Epidermal melanocyte (primary cell): ENCODE data around the gene PBX3.

Experiments used
- DNase-seq: peaks from one replicate; pipeline ENCODE4 v3.0.0; 2011; ENCODE audit warnings: low spot score; ENCODE audit not compliant: insufficient read length

PBX3 gene

DNA sequence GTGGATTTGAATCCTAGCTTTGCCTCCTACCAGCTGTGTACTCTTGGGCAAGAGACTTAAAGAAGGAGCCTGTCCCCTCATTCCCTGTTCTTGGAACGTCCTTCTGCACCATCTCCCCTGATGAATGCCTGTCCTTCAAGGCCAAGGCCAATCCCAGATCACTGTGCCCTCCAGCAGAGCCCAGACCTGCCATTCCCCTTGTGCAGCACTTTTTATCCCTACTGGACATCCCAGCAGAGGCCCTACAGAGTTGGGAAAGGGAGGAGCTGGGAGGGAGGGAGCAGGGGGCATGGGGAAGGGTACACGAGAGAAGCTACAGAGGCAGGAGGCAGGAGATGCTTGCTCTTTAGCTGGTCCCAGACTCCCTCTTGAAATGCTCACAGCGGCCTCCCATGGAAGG is 223.9 kb downstream of the PBX3 start:
- no peak for DNase-seq

DNA sequence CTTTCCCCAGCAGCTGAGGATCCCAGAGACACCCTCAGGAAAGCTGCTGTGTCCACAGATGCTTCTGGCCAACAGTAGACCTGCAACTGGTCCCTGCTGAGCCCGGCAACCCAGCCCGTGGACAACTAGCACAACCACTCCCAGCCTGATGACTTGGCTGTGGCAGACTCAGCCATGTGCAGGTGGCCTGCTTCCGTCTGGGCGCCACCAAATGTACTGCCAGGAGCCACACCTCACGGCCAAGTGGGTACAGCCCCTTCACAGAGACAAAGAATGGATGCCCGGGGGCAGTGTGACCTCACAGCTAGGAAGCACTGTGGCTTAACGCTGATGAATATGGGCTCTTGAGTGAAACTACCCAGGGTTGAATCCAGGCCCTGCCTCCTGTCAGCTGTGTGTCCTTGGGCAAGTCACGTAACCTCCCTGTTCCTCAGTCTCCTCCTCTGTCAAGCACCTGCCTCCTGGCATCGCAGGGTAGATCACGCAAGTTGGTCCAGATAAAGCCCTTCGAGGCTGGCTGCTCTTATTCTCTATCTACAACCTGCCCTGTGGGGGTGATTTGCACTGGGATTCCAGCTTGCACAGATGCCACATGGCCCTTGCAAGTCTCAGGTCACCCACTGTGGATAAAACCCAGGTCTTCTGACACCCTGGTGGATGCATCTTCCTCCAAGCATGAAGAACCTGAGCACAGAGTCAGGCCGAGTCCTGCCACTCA is 225.0 kb downstream of the PBX3 start:
- DNase-seq = no peak

DNA sequence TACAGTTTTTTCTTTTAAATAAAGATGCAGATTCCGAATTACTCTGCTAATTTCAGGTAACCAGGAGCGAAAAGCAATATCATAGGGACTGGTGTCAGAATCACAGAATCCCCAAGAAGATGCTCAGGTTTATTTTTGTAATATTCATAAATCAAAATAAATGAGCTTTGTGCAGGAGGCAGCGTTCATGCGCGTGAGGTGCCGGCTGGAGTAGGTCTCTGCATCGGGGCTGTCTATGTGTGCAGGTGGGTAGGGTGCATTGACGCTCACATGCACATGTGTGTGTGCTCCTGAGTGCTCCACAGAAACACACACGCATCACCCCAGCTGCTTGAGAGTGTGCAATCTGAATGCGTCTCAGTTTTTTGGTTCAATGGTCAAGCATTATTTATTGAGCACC is 226.4 kb downstream of the PBX3 start:
- DNase-seq = no peak

DNA sequence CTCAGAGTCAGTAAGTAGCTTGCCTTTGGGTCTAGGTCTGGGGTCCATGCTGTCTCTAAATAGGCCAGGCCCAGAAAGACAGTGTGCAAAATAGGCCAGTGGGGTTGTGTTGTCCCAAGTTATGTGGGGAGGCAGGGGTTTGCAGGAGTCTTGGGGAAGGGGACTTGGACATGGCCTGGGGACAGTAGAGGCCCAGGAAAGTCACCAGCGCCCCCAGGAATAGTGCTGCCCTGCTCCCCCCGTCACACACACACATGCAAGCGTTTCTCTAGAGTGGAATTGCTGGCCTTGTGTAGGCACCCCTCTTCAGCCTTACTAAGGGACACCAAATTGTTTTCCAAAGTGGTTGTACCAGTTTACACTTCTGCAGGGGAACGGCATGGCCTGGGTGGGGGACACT is 227.5 kb downstream of the PBX3 start:
- DNase-seq = no peak

DNA sequence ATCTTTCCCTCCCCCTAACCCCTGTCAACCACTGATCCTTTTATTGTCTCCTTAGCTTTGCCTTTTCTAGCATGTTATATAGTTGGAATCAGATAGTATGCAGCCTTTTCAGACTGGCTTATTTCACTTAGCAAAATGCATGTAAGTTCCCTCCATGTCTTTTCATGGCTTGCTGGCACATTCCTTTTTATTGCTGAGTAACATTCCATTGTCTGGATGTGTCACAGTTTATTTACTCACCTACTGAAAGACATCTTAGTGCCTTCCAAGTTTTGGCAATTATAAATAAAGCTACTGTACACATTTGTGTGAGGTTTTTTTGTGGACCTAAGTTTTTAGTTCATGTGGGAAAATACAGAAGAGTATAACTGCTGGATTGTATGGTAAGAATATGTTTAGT is 230.1 kb downstream of the PBX3 start:
- no peak for DNase-seq

DNA sequence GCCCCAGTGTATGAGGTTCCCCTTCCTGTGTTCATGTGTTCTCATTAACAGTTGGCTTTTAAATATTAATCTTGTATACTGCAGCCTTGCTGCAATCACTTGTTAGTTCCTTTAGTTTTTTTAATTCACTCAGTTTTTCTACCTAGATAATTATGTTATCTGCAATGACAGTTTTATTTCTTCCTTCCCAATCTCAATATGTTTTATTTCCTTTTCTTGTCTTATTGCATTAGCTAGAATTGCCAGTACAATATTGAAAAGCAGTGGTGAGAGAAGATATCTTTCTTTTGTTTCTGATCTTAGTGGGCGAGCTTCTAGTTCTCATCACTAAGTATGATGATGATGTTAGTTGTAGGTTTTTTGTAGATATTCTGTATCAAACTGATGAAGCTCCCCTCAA is 232.2 kb downstream of the PBX3 start:
- no peak for DNase-seq

DNA sequence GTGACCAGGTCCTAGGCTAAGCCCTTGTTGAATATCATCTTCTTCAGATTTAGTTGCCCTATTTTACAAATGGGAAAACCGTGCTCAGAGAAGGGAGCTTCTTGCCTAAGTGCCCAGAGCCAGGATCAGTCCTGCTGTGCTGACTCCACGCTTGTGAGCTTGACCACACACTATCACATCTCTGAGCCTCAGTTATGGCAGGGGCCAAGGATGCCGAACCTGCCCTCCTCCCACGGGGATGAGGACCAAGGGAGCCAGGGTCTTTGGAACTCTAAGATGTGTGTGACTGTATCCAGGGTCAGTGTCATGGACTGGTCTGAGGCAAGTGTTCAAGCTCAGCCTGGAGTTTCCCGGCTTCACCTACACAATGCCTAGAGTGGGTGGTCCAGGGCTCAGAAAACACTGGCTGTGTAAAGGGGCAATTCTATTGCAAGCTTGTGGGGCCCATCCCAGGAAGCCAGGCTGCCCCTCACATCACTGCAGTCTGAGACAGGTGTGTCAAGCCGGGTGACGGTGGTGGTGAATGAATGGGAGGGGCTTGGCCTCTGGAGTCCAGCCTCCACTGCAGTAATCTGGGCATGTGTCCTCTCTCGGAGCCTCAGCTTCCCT is 235.7 kb downstream of the PBX3 start:
- no peak for DNase-seq

DNA sequence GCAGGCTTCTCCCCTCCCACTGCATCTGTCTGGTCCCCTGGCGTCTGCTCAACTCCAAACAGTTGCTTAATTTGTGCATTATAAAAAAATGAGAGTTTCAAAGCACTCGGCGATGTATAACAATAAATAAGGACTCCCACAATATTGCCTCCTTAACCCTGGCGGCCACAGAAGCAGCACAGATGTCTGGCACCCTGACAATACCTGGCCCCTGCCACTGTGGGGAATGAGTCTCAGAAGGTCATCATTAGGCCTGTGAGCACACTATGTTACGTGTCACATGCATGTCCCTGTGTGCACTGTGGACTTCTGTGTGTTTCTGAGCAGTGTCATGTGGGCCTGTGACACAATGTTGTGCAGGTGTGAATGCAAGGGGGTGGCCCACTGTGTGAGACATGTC is 236.5 kb downstream of the PBX3 start:
- DNase-seq = no peak

DNA sequence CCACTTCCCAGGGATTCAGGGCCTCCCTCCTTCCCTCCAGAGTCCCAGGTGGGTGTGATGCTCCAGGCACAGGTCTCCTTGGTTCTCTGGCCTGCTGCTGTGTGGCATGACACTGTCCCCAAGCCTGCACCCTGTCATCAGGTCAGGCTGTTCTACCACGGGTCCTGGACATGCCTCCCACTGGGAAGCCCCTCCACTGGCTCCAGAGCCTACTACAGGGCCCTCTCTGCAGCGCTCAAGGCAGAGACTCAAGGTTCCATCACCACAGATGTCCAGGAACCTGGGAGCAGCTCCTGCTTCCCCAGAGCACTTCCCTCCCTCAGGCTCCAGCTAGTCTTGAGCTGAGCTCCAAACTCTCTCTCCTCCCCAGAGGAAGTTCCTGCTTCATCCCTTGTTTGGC is 237.3 kb downstream of the PBX3 start:
- DNase-seq = no peak

DNA sequence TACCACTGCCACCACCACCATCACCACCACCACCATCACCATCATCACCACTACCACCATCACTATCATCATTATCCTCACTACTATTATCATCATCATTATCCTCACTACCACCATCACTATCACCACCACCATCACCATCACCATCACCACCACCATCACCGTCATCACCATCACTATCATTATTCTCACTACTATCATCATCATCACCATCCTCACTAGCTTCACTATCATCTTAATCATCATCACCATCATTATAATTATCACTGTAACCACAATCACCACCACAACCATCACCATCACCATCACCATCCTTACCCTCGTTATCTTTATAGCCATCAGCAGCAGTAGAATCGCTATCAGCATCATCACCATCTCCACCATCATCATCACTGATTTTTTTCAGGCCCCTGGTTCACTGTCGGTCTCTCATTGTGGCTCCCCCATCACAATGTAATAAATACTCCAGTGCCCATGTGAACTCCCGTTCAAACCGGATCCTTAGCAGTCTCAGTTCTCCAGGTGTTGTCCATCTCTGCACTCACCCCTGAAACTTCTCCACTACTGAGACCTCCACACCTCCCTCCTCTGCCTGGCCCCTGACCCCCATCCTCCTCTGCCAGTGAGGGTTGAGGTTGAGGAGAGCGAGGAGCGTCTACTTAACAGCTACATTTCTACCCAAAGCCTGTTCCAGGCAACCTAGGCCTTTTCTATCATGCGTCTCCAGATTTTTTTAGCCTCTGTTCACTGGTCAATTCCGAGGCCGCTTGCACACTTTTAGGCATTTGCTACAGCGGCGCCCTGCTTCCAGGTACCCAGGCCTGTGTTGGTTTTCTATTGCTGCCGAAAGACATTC is 238.2 kb downstream of the PBX3 start:
- DNase-seq = no peak

DNA sequence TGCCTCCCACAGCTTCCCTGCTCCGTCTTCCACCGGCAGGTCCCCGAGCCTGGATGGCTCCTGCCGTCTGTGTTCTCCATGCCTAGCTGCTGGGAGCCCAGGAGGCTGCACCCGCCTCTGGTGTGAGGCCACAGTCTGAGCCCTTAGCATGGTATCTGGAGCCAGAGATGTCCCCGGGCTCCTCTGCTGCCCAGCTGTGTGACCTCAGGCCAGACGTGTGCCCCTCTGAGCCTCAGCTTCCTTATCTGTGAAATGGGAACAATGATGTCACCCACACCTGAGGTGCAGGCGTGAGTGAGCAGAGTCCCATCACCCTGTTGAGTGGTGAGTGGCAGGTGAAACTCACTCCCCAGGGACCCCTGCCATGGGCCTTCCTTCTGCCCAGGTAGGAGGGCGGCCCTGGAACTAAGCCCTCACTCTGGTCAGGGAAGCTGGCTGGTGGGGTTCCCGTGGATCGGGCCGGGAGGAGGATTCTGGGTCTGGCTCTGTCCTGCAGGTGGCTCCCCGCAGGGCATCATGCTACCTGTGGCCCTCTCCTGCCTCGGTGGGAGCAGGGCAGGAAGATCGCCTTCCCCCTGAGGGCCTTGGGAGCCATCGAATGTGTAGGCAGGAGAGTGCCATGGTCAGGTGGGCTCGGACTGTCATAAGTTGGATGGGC is 239.0 kb downstream of the PBX3 start:
- no peak for DNase-seq

DNA sequence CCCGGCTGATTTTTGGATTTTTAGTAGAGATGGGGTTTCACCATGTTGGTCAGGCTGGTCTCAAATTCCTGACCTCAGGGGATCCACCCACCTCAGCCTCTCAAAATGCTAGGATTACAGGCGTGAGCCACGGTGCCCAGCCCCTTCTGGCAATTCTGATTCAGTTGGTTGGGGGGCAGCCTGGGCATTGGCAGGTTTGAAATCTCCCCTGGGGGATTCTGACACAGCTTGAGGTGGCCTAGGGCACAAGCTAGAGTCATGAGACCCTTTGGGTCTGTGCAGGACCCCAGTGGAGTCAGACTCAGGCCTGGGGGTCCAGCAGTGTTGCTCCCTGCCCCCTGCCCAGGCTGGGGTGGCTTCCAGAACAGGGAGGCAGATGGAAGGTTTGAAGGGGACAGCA is 239.8 kb downstream of the PBX3 start:
- DNase-seq = no peak

DNA sequence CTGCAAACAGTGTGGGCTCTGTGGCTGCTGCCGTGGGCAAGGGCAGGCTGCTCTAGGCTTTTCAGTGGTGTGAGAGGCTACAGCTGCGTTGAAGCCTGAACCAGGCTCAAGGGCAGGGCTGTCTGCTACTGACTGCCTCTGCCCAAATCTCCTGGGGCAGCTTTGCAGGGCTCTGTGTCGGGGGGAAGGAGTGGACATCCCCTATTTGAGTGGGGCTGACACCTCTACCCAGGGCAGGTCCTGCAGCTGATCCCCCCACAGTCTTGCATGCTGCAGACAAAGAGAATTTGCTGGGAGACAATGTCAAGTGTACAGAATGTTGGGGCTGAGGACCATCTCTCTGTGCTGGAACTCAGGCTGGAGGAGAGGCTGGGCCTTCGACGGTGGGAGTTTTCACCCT is 240.2 kb downstream of the PBX3 start:
- DNase-seq = no peak

DNA sequence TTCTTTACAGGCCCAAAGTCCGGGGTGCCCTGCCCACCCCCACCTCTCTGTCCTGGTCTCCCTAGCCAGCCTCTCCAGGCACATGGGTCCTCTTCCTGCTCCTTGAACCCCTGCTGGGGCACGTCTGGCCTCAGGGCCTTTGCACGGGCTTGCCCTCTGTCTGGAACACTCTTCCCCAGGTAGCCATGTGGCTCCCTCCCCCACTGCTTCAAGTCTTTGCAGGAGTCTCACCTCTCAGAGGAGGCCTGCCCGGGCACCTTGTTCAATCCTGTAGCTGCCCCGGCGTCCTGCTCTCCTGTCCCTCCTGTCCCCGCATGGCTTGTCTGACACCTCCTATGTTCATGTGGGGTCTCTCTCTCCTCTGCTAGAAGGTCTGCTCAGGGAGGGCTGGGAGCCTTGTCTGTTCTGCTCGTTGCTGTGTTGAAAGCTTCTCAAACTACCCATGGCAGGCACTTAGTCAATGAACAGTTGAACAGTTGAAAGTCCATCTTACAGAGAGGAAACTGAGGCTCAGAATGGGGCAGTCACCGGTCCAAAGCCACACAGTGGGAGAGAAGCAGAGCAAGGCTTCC is 241.4 kb downstream of the PBX3 start:
- no peak for DNase-seq

DNA sequence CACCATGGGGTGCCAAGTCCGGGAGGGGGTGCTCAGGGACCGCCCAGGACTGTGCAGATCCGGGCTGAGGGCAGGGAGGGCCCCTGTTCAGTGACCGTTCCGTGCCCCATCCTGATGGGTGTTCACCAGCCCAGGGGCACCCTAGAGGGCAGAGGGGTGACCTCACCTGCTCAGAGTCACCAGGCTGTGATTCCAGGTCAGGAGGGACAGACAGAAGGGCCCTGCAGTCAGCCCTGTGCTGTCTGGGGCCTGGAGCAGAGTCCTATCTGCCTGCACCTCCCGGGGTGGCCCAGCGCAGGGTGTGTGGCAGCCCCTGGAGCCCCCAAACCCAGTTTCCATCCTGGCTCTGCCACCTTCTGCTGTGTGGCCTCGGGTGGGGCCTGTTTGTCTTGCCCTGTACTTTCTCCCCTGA is 241.9 kb downstream of the PBX3 start:
- DNase-seq = no peak

DNA sequence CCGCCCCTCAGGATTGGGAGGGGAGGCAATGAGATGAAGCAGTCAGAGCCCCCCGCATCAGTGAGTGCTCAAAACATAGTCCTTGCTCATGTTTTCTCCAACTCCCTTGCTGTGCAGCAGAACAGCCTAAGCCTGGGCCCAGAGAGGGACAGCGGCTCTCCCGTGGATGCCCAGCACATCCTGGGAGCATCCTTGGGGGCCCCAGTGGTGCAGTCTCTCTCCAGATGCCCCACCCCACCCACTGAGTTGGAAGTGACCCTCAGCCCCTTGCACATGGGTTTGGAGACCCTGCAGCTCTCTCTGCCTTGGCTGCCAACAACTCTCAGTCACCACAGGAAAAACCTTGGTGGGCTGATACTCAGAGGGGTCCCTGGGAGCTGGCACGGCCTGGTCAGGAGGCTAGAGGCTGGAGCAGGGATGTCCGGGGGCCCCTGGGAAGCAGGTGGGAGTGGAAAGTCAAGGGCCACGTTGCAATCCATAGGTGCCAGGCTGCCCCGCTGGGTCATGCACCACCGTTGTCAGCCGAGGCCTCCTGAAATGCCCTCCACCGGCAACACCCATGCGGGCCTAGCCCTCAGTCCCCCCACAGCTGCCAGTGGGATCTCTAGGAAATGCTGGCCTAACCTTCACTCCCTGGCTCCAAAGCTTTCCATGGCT is 242.5 kb downstream of the PBX3 start:
- DNase-seq = no peak

DNA sequence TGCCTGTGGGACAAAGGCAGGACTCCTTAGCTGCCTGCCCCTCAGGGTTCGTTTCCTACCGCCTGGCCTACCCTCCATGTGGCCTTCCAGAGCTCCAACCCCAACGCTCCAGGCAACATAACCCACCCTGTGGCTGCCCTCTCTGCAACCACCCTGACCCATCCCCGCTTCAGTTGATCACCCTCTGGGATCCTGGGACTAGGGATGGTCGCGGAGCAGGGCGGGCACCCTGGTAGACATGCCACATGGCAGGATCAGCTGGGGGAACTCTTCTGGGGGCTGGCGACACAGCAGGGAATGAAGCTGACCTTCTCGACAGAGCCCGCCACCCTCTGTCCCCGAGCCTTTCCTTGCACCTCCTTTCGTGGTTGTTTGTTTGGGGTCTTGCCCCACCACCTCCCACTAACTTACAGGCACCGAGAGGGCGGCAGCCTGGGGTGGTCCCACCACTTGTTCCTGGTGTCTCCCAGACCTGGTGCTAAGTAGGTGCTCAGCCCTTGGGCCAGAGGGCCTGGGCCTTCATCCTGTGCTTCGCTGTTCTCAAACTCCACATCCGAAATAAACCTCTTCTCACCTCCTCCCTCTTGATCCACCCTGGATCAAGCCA is 243.1 kb downstream of the PBX3 start:
- DNase-seq = no peak

DNA sequence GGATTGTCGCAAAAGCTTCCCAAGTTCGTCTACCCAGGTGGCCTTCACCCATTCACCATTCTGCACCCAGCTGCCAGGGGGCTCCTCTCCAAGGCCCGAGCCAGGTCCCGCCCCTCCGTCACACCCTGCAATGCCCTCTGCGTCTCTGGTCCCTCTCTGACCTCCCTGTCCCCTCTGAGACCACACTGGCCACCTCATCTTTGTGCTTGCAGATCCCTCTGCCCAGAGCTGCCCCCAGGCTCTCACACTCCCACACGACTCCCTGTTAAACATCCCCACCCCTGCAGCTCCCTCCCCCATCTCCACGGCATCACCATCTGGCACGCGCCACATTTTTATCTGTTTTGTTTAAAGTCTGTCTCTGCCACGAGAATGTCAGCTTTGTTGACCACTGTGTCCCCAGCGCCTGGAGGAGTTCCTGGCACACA is 243.6 kb downstream of the PBX3 start:
- DNase-seq = no peak

DNA sequence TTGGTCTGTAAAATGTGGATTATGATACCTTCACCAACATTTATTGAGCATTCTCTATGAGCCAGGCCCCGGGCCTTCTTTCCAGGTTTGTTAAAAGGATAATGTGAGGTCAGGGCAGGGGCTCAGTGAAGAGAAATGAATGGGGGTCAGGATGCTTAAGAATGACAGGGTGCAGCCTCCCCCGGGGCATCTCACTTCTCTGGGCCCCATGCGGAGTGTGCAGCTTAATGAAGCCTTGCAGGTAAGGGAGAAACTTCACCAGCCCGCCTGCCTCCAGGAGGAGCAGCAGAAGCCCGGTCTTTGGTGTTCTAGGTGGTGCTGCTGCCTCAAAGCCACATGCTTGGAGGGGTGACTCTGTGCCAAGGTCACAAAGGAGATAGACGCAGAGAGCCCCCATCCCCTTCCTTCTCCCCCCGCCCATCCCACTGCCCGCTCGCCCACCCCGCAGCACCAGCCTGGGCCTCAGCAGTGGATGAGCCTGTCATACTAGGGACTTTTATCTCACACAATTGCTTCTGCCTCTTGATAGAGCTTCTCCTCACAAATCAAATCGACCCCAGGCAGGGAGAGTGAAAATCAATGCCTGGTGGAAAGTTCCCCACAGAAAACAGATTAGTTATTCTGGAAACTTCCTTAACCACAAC is 244.8 kb downstream of the PBX3 start:
- DNase-seq = no peak

DNA sequence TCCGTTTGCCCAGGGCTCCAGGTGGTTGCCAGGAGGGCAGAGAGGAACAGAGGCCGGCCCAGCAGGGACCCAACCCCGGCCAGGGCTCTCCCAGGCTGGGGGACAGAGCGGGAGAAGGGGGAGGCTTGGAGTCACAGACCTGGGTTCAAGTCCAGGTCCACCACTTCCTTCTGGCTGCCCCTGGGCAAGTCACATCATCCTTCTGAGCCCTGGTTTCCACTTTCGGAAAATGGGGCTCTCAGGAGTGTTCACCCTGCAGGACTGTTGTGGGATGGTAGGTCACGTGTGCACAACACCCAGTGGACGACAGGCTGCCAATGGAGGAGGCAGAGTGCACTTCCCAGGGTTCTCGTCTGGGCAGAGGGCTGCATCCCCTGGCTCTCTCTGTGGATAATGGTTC is 245.4 kb downstream of the PBX3 start:
- no peak for DNase-seq
